ENCODE measurements around the gene FAAP20.

- TF ChIP-seq CTCF (conservative IDR thresholded peaks at IDR 0.05; ENCODE audit: low read depth, low read length) (no peak), EZH2 (IDR thresholded peaks at IDR 0.05; ENCODE audit: low read length, unreplicated experiment) (no peak), EZH2phosphoT487 (IDR thresholded peaks at IDR 0.05; ENCODE audit: borderline replicate concordance, low read length) (no peak)
Measured at GRCh38 chr1:2233997-2234761, 39.6 kb upstream of the FAAP20 start.

Measured in PC-3 (cell line).